KMS-11 (cell line): ENCODE results near the gene STAB1.

Experiments used
- H2AFZ ChIP-seq: fragments of 200-600 bp; sonication (generic); 2 replicates; pipeline ENCODE4 v1.6.1; 2016; ENCODE audit warnings: antibody characterized with exemption, mixed run types, low read depth
- H3K27ac ChIP-seq: fragments of 200-600 bp; sonication (generic); 2 replicates; pipeline ENCODE4 v1.6.1; 2016; ENCODE audit warnings: mild to moderate bottlenecking, mixed run types
- H3K27me3 ChIP-seq: fragments of 200-600 bp; sonication (generic); 2 replicates; pipeline ENCODE4 v1.6.1; 2017; ENCODE audit warnings: mild to moderate bottlenecking, low read depth, mixed run types, moderate library complexity; ENCODE audit not compliant: insufficient read depth
- H3K36me3 ChIP-seq: fragments of 200-600 bp; sonication (generic); 2 replicates; pipeline ENCODE4 v1.6.1; 2017; ENCODE audit warnings: mild to moderate bottlenecking, mixed run types; ENCODE audit not compliant: insufficient read depth
- H3K4me1 ChIP-seq: fragments of 200-600 bp; sonication (generic); 2 replicates; pipeline ENCODE4 v1.6.1; 2016; ENCODE audit warnings: mild to moderate bottlenecking, low read depth, mixed run types; ENCODE audit not compliant: poor library complexity, severe bottlenecking
- H3K4me2 ChIP-seq: fragments of 200-600 bp; sonication (generic); 2 replicates; pipeline ENCODE4 v1.7.0; 2016; ENCODE audit warnings: mild to moderate bottlenecking, mixed run types
- H3K4me3 ChIP-seq: fragments of 200-600 bp; sonication (generic); IDR thresholded peaks from 2 replicates; pipeline ENCODE4 v1.6.1; 2017; ENCODE audit warnings: low read depth, low read length, mixed read lengths; ENCODE audit not compliant: insufficient read depth
- H3K79me2 ChIP-seq: fragments of 200-600 bp; sonication (generic); 2 replicates; pipeline ENCODE4 v1.6.1; 2016; ENCODE audit warnings: low read depth, mixed run types; ENCODE audit not compliant: insufficient read depth
- H3K9ac ChIP-seq: fragments of 200-600 bp; sonication (generic); 2 replicates; pipeline ENCODE4 v1.6.1; 2016; ENCODE audit warnings: mild to moderate bottlenecking, mixed run types
- H4K20me1 ChIP-seq: fragments of 200-600 bp; sonication (generic); 2 replicates; pipeline ENCODE4 v1.6.1; 2016; ENCODE audit warnings: mild to moderate bottlenecking, mixed run types; ENCODE audit not compliant: insufficient read depth
- CTCF ChIP-seq: fragments of 200-600 bp; sonication (generic); conservative IDR thresholded peaks from 2 replicates; pipeline ENCODE4 v1.6.1; 2017; ENCODE audit warnings: low read depth, mild to moderate bottlenecking, antibody characterized with exemption, low read length, moderate library complexity, mixed read lengths

STAB1 gene

GRCh38 chr3:52518723-52519444, 23.7 kb downstream of the STAB1 start:
- TF ChIP-seq CTCF = no peak
- no peaks in the 10 kb centered on the region for H4K20me1 ChIP-seq
- no peaks in the 10 kb centered on the region for H3K79me2 ChIP-seq
- no peaks in the 10 kb centered on the region for H3K4me1 ChIP-seq
- no peak overlapping the region for H2AFZ ChIP-seq
- H3K9ac ChIP-seq = no peak overlapping the region
- H3K27ac ChIP-seq = no peak overlapping the region
- H3K4me2 ChIP-seq = no peak overlapping the region
- H3K27me3 ChIP-seq = no peaks in the 10 kb centered on the region
- H3K4me3 ChIP-seq = no peak overlapping the region
- no peaks in the 10 kb centered on the region for H3K36me3 ChIP-seq

GRCh38 chr3:52519445-52520140, 24.5 kb downstream of the STAB1 start:
- no peak overlapping the region for H3K4me2 ChIP-seq
- H3K4me1 ChIP-seq = no peaks in the 10 kb centered on the region
- no peaks in the 10 kb centered on the region for H4K20me1 ChIP-seq
- no peaks in the 10 kb centered on the region for H3K27me3 ChIP-seq
- H2AFZ ChIP-seq = no peak overlapping the region
- H3K4me3 ChIP-seq = no peak overlapping the region
- no peaks in the 10 kb centered on the region for H3K79me2 ChIP-seq
- H3K9ac ChIP-seq = no peak overlapping the region
- TF ChIP-seq CTCF = no peak
- H3K27ac ChIP-seq = no peak overlapping the region
- H3K36me3 ChIP-seq = no peaks in the 10 kb centered on the region

- no peak overlapping the region for H3K27ac ChIP-seq
- H2AFZ ChIP-seq = no peak overlapping the region
- H3K4me2 ChIP-seq = no peak overlapping the region
- H3K36me3 ChIP-seq = no peaks in the 10 kb centered on the region
- no peaks in the 10 kb centered on the region for H3K79me2 ChIP-seq
- no peak overlapping the region for H3K9ac ChIP-seq
- no peaks in the 10 kb centered on the region for H4K20me1 ChIP-seq
- no peaks in the 10 kb centered on the region for H3K27me3 ChIP-seq
- no peak for TF ChIP-seq CTCF
- H3K4me3 ChIP-seq = no peak overlapping the region
- no peaks in the 10 kb centered on the region for H3K4me1 ChIP-seq
Measured at GRCh38 chr3:52520141-52520667, 25.1 kb downstream of the STAB1 start.

GRCh38 chr3:52520716-52521487, 25.8 kb downstream of the STAB1 start:
- Histone ChIP-seq H3K4me3 (no peak overlapping the region), H2AFZ (no peak overlapping the region), H3K9ac (no peak overlapping the region), H3K36me3 (no peaks in the 10 kb centered on the region), H3K27ac (no peak overlapping the region), H3K79me2 (no peaks in the 10 kb centered on the region), H3K27me3 (no peaks in the 10 kb centered on the region), H4K20me1 (no peaks in the 10 kb centered on the region), H3K4me1 (no peaks in the 10 kb centered on the region), H3K4me2 (no peak overlapping the region)
- no peak for TF ChIP-seq CTCF
